Measurements from ENCODE around the gene DDX55. TPM values are rescaled to one million over a fixed set of nuclear protein-coding genes. Genes with fewer than 3 reads are reported as not detected.

The DDX55 gene
- total and polyA plus RNA-seq, 12 donors: 9.8 to 34.7 (median 18.3) TPM

- intact Hi-C loops (cut with DNase I): loop anchor here in 1 of 2 donors (10.0 kb wide), 1 partner anchor 350 kb away; no protein-coding TSS in a partner anchor
- DNase-seq: peak; percentile 52 to 85 (median 76)
- Histone ChIP-seq H3K4me3 (no peak overlapping the region), H3K27ac (peak overlapping the region in 3 of 5 donors; percentile 30 to 71 (median 38)), H3K4me1 (replicated peaks in 1 of 2) (peaks cover 6 to 8% of the 10 kb centered on the region in 2 donors), H3K9me3 (replicated peaks in 1 of 3) (no peaks in the 10 kb centered on the region), H3K36me3 (replicated peaks in 1 of 2) (peaks cover 0 to 89% of the 10 kb centered on the region in 2 donors), H3K27me3 (no peaks in the 10 kb centered on the region)
- no peak for TF ChIP-seq CTCF (IDR thresholded peaks at IDR 0.05)
- TF ChIP-seq POLR2A (IDR thresholded peaks at IDR 0.05): no peak
- 29 to 45% (median 36%) methylated on average over 4 of the region's 4 CpGs for WGBS, 4 donors
These were observed 12.6 kb downstream of the DDX55 start for GRCh38 chr12:123614531-123614930.

GRCh38 chr12:123617144-123617543, 15.2 kb downstream of the DDX55 start:
- H3K4me1 ChIP-seq (replicated peaks in 1 of 2): peaks cover 6 to 8% of the 10 kb centered on the region in 2 donors
- H3K27ac ChIP-seq: no peak overlapping the region
- intact Hi-C loops (cut with DNase I): loop anchor here in 1 of 2 donors (10.0 kb wide), 1 partner anchor 352 kb away; no protein-coding TSS in a partner anchor
- no peaks in the 10 kb centered on the region for H3K27me3 ChIP-seq
- no peak overlapping the region for H3K4me3 ChIP-seq
- peaks cover 0 to 89% of the 10 kb centered on the region in 2 donors for H3K36me3 ChIP-seq (replicated peaks in 1 of 2)
- TF ChIP-seq CTCF (IDR thresholded peaks at IDR 0.05): no peak
- TF ChIP-seq POLR2A (IDR thresholded peaks at IDR 0.05): no peak
- H3K9me3 ChIP-seq (replicated peaks in 1 of 3): no peaks in the 10 kb centered on the region
- 86 to 91% (median 89%) methylated on average over 3 of the region's 3 CpGs for WGBS, 4 donors
- DNase-seq: no peak

GRCh38 chr12:123617580-123617979, 15.7 kb downstream of the DDX55 start:
- H3K36me3 ChIP-seq (replicated peaks in 1 of 2): peaks cover 0 to 89% of the 10 kb centered on the region in 2 donors
- intact Hi-C loops (cut with DNase I): loop anchor here in 1 of 2 donors (10.0 kb wide), 1 partner anchor 353 kb away; no protein-coding TSS in a partner anchor
- peaks cover 6 to 8% of the 10 kb centered on the region in 2 donors for H3K4me1 ChIP-seq (replicated peaks in 1 of 2)
- no peak overlapping the region for H3K4me3 ChIP-seq
- H3K27ac ChIP-seq: no peak overlapping the region
- TF ChIP-seq POLR2A (IDR thresholded peaks at IDR 0.05) (no peak), CTCF (IDR thresholded peaks at IDR 0.05) (no peak)
- H3K9me3 ChIP-seq (replicated peaks in 1 of 3): no peaks in the 10 kb centered on the region
- WGBS, 4 donors: 87 to 95% (median 88%) methylated on average over 13 of the region's 13 CpGs
- no peaks in the 10 kb centered on the region for H3K27me3 ChIP-seq
- no peak for DNase-seq

- intact Hi-C loops (cut with DNase I): no loop called here
- H3K27ac ChIP-seq: no peak overlapping the region
These were observed 19.2 kb downstream of the DDX55 start for GRCh38 chr12:123621101-123621500.

More at GRCh38 chr12:123621101-123621500, 19.2 kb downstream of the DDX55 start:
- 77 to 86% (median 80%) methylated on average over 8 of the region's 8 CpGs for WGBS, 4 donors
- DNase-seq: no peak
- H3K36me3 ChIP-seq (replicated peaks in 1 of 2): peaks cover 0 to 95% of the 10 kb centered on the region in 2 donors
- H3K9me3 ChIP-seq (replicated peaks in 1 of 3): no peaks in the 10 kb centered on the region
- TF ChIP-seq POLR2A (IDR thresholded peaks at IDR 0.05) (no peak), CTCF (IDR thresholded peaks at IDR 0.05) (no peak)
- no peaks in the 10 kb centered on the region for H3K27me3 ChIP-seq
- no peak overlapping the region for H3K4me3 ChIP-seq
- H3K4me1 ChIP-seq (replicated peaks in 1 of 2): no peaks in the 10 kb centered on the region

Data from adrenal gland (tissue), 12 donors.